Caki2 (cell line): ENCODE results near the gene PRKAR2B. TPM values are rescaled to one million over a fixed set of nuclear protein-coding genes. Genes with fewer than 3 reads are reported as not detected.

Experiments
- DNase-seq: peaks from one replicate; pipeline ENCODE4 v3.0.0-alpha.2; 2015; ENCODE audit warnings: low read depth
- in situ Hi-C: cut with HindIII; loops from 2 replicates; pipeline ENCODE4 v1.10.0; 2016; ENCODE audit warnings: low sequenced_read_pairs, low pct_unique_long_range_greater_than_20kb, mixed read lengths
- total RNA-seq: library from RNA; depleted of rRNA; stranded (reverse); fragments of >200 nt; shearing (Covaris generic); gene quantifications from 2 replicates; pipeline ENCODE4 v1.2.3, GENCODE V29; 2014; ENCODE audit warnings: low replicate concordance; rRNA removed

Gene PRKAR2B
- total RNA-seq = 12.5 and 14.0 TPM in 2 replicates

DNA sequence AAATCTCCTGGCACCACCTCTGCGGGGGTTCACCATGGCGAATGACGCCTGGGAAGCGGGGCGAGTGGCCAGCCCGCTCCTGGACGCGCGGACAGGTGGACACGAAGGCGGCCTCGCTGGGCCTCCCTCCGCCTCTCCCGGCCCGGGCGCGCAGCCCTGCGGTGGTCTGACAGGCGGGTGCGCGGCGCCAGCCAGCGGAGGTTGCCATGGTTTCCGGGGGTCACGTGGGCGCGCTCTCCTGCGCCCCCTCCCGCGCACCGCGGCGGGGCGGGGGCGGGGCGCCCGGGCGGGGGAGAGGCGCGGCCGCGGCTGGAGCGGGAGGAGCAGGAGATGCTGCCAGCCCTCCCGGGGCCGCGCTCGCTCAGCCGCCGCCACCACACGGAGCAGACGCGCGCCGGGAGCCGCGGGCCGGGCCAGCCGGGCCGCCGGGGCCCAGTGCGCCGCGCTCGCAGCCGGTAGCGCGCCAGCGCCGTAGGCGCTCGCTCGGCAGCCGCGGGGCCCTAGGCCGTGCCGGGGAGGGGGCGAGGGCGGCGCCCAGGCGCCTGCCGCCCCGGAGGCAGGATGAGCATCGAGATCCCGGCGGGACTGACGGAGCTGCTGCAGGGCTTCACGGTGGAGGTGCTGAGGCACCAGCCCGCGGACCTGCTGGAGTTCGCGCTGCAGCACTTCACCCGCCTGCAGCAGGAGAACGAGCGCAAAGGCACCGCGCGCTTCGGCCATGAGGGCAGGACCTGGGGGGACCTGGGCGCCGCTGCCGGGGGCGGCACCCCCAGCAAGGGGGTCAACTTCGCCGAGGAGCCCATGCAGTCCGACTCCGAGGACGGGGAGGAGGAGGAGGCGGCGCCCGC lies at the start of gene PRKAR2B:
TSS of gene PRKAR2B (plus strand) at position 359 of the 848 bp plus-strand sequence. CDS start at position 562, 203 bp downstream.
- peak; percentile 75 for DNase-seq
- in situ Hi-C loops = no loop called here

DNA sequence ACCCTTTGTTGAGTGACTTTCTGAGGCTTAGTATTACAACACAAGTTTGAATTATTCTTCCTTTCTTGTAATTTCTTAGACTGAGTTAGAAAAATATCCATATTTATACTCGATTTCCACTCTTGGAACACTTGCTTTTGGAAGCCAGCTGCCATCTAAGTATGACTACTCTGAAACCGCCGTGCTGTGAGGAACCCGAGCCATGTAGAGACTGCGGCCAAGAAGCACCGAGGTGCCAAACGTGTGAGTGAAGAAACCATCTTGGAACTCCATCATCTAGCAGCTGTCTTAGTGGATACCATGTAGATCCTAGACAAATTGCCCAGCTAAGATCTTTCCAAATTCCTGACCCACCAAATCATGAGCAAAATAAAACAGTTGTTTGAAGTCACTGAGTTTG lies 49.7 kb upstream of the PRKAR2B start:
- no peak for DNase-seq
- in situ Hi-C loops = no loop called here

DNA sequence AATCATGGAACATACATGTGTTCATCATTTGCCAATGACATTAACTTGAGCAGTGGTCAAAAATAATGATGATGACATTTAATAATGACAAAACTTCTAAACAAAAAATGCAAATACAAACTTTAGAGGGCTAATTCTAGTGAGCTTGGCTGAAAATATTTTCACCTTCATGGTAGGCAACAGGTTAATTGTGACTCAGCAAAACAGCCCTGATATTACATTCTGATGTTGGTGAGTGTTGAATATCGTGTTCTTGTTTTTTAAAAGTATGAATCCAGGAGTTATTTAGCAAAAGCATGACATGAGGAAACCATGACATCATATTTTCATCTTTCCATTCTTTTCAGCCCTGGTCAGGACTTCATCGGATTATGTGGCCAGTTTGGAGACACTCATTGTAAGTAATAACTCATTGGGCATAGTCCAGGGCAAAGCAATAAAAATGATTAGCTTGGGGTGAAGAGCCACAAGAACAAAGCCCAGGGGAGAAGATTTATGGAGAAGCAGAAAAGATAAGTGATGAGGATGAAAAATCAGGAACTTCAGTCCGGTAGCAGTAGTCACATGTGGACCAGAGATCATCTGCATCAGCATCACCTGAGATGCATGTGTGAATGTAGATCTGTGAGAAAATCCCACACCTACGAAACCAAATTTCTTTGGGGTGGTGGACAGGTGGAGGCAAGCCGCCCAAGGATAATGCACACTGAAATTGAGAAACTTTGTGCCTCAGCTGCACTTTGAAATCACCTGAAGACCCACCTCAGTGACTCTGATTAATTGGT lies 46.8 kb upstream of the PRKAR2B start:
- DNase-seq = no peak
- in situ Hi-C loops = no loop called here

DNA sequence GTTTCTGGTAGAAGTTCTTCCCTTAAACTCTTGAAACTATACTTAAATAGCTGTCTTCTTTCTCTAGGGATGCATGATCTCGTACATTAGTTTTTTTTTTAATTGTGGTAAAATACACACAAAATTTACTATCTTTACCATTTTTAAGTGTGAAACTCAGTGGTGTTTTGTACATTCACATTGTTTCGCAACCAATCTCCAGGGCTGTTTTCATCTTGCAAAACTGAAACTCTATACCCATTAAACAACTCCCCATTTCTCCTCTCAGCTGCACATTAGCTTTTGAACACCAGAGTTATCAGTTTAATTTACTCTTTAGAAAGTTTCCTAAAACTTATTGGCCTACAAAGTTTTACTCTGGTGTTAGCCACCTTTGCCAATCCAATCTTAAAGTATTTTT lies 45.5 kb upstream of the PRKAR2B start:
- no peak for DNase-seq
- in situ Hi-C loops = no loop called here

DNA sequence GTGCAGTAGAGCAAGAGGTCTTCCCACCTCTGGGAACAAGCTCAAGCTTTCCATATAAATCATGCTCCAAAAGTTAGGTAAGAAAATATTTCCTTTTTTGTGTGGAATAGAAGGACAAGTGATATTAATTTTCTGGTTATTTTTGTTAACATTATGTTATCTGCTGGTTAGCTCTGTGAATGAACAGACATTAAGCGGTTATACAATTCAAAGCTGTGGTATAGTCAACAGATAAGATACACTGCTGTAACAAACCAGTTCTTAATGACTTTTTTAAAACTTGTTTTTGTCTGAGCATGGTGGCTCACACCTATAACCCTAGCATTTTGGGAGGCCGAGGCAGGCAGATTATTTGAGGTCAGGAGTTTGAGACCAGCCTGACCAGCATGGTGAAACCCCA lies 43.0 kb upstream of the PRKAR2B start:
- DNase-seq = no peak
- in situ Hi-C loops = no loop called here

DNA sequence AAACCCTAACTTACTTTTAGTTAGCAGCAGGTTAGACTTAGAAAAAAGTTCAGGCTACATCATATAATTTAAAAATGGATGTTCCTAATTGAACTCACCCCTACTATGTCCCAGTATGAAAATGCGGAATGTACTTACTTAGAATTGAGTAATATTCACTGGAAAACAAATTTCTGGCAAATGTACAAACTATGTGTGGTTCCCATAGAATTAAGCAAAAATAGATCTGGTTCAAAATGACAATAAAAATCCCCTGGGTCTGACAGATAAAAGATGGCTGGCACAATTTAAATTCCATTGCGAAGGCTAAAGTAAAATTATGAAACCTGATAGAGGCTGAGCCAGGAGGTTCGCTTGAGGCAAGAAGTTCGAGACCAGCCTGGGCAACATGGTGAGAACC lies 42.4 kb upstream of the PRKAR2B start:
- DNase-seq = no peak
- in situ Hi-C loops = no loop called here

DNA sequence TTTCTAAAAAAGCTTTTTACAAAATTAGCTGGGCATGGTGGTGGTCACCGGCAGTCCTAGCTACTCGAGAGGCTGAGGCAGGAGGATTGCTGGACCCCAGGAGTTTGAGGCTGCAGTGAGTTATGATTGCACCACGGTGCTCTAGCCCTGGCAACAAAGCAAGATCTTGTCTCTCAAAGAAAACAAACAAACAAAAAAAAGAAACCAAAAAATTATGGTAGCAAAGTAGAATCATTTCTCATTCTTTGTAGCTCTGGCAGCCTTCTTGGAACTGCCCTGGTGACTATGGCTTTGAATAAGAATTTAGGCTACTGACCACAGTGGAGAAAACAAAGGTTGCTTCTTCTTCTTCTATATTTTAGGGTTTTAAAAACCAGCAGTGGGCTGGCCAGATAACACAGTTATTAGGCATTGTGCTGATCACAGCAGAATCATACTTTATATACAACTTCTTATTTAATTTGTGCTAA lies 41.9 kb upstream of the PRKAR2B start:
- no peak for DNase-seq
- in situ Hi-C loops = no loop called here

DNA sequence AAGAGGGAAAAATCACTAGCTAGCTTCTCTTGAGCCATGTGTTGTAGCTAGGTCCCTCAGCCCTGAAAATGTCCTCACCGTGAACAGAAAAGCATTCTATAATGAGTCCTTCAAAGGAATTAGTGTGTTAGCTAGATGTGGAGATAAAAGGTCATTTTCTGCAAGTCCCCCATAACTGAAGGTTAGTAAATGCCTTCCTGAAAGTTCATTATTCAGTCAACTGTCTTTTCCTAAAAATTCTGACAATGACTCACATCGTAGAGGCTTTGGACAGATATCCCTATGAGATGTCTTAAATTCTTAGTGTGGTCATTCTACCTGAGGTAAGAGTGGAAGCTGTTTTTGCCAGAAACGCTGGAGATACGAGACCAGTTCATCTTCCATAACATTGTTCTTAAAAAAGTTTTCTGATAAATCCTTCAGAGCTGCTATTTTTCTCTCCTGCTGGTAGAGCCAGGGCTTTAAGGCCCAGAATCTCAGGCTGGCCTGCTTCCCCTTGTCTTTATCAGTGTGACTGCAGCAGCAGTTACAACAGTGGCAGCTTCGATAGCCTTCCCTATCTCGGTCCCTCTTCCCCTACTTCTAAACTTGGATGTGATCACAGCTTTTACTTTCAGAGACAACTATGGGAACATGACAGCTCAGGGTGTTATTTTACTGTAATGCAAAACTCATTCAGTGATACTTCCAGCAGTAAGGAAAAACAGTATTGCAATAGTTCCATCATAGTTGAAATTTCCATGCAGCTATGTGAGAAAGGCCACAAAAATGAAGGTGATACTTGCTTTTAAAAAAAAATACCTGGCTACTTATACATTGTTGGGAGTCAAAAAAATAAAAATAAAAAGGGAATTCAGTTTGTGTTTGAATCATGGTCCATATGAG lies 37.3 kb upstream of the PRKAR2B start:
- DNase-seq = no peak
- in situ Hi-C loops = no loop called here

DNA sequence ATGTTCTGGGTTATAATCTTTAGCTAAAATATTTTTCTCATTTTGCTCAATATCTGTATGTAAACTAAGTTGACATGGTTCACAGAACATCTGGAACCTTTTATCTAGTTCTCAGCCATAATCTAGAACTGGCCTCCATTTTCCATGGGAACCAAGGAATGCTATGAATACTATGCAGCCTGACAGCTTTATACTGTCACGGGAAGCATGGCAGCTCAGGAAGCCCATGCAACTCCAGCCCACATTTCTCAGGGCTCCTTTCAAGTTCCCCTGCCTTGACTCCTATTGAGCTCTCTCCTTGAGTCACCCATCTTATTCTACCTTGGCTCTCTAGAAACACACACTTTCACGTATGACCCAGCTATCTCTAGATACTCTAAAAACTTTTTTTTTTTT lies 36.6 kb upstream of the PRKAR2B start:
- no peak for DNase-seq
- in situ Hi-C loops = no loop called here

DNA sequence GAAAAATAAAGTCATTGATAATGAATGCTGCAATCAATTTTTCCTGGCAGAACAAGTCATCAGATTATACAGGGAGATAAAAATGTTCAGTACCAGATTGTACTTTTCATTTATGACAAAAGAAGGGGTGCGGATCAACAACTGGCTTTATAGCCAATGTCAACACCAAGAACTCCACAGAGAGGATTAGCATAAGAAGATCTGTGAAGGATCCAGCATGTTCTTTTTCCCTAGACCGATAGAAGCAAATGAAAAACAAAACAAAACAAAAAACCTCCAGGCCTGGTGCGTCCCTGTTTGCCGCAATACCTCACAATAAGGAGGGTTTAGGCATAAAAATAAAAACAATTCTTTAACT lies 34.7 kb upstream of the PRKAR2B start:
- DNase-seq = no peak
- in situ Hi-C loops = no loop called here

DNA sequence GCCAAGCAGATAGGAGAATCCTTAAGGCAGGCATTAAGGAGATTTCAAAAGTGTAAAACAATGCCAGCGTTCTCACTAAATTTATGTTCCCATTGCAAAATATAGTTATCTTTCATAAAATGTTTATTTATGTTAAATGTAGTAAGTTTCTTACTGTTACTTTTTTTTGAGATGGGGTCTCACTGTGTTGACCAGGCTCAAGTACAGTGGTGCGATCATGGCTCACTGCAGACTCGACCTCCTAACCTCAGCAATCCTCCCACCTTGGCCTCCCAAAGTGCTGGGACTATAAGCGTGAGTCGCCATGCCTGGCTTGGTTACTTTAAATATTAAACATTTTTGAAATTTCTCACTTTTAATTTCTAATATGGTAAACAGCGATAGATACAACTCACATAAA lies 31.8 kb upstream of the PRKAR2B start:
- DNase-seq = no peak
- in situ Hi-C loops = no loop called here

DNA sequence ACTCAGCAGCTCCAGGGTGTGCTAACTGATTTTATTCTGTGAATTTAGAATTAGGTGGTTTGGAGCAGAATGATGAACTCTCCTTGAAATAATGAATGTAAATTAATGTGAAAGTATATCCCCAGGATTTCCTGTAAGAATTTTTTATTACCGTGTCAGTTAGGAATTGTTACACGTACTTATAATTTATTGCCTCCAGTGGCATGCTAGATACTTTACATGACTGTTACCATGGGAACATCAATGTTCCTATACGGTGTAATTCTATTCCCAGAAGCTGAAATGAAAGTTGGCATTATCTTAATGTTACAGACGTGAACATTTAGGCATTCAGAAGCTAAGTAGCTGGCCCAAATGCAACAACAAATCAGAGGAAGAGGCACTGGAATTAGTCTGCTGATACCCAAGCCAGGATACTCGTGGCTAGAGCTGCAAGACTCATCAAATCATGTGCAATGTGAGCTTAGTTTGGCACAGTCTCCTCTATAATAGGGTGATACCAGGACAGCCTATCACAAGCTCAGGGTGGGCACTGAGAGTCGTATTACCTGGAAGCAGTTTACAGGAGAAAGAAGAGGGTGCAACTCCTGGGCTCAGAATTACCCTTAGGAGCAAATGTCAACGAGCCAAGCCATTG lies 30.0 kb upstream of the PRKAR2B start:
- in situ Hi-C loops = no loop called here
- DNase-seq = peak; percentile 30

DNA sequence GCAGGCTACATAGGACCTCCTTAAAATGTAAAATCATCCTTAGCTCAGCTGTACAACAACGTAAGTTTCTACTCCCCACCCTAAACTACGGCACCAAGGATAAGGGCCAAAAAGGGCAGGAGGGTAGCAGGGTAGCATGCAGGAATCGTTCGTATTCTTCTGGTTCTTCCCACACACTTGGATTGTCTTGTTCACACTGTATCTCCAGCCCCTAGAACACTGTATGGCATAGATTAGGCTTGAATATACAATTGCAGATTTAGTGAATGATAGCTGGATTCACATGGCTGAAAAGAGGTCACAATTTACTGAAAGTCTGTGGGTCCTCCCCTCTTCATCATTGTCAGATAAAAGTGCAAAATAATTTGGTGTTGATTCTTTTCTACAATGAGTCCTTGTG lies 28.2 kb upstream of the PRKAR2B start:
- in situ Hi-C loops = no loop called here
- DNase-seq = no peak

DNA sequence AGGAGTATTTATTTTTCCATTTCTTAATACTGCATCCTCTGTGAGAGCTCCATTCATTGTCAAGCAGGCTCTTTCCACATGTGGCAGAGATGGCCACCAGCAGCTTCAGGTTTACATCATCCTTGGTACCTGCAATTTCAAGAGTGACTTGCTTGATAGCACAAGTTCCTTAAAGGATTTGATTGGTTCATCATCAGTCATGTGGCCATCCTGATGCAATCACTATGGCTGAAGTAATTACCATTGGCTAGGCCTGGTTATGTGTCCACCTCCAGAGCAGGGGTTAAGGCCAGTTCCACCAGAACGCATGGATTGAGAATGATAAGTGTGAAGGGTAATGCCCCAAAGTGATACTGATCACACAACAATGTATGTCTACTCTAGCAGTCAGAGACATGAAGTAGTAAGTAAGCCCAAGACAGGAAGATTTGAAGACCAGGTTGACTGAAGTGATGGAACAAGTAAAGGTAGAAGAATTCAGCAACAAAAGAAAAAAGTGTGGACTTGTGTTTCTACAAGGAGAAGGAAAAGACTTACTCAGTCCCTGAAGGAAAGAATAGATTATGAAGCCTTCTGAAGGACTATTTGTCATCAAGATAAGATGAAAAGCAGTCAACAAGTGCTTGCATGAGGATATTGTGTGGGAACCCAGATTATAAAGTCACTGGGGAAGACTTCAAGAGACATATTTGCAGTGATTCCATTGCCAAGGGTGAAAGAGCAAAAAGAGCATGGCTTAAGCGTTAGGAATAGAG lies 26.4 kb upstream of the PRKAR2B start:
- no peak for DNase-seq
- in situ Hi-C loops = no loop called here

DNA sequence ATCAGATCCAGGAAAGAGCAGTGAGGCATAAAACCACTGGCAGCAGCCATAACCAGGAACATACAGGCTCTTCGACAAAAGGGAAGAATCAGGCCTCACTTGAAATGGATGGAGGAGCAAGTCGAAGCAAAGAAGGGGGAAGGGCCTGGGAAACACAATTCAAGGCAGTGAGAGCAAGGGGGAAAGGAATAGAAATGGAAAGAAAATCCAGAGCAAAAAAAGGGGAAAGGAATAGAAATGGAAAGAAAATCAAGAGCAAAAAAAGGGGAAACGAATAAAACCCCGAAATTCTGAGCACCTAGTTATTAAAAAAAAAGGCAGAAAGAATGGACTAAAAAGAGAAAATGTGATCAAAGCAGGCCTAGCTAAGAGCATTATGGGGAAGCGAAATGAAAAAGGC lies 24.1 kb upstream of the PRKAR2B start:
- in situ Hi-C loops = no loop called here
- DNase-seq = no peak

DNA sequence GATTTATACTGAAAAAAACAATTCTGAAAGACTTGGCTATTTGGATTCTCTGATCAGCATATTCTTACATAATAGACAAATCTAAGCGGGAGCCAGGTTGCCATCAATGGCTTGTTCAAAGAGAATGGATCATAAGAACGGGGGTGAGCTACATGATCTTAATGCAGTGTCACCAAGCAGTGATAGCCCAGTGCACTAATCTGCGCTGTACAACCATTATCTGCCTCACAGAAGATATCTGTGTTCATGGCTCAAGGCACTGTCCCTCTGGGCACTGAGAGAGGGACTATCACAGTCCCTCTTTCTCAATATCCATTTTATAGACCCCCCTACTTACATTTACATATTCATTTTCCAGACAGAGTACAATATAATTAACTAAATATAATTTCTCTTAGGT lies 22.9 kb upstream of the PRKAR2B start:
- DNase-seq = no peak
- in situ Hi-C loops = no loop called here

DNA sequence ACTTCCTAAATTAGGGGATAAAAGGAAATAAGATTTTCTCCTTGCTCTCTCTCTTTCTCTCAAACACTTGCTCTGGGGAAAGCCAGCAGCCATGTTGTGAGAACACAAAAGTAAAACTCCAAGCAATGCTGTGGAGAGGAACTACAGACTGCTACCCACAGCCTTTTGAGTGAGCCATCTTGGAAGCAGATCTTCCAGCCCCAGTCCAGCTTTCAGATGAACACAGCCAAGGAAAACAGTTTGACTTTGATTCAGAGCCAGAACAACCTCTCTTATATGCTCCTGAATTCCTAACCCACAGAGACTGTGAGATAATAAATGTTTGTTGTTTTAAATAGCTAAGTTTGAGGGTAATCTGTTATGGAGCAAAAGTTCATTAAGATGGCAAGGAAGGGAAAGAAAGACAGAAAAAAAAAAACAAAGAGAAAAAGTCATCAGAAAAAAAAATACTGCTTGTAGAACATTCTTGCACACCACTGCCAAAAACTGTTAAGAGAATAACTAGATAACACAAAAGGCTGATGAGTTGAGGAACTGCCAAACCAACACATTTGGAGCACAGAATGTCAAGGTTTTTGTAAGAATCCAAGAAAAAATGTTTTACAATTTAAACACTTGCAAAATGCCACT lies 20.9 kb upstream of the PRKAR2B start:
- no peak for DNase-seq
- in situ Hi-C loops = no loop called here
